ENCODE data around the gene WIZ. TPM values are rescaled to one million over a fixed set of nuclear protein-coding genes. Genes with fewer than 3 reads are reported as not detected.

WIZ gene
- total RNA-seq, 2 experiments from 2014 or later, result 19.3 to 21.0 TPM

DNA sequence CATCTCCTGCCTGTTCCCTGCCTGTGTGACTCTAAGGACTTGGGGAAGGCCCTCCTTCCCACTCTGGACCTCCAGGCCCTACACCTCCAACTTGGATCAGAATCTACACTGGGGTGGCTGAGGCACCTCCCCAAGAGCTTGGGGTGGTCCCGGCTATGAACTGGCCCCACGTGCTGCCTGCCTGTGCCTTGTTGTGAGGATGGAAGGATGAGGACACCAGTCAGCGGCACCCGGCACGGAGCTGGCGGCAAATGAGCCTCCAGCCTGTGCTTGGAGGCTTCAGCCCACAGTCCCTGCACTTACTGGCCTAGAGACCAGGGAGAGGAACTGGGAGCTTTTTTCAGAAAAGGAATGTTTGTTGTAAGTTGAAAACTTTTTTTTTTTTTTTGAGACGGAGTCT, 78.6 kb downstream of the WIZ start:
- POLR2A ChIA-PET, result interaction anchor here (2.0 kb wide), 1 partner anchor 10 kb away, joined by 5 read pairs; no protein-coding TSS in a partner anchor
- H3K27ac Mint-ChIP-seq, result no peak overlapping the region
- H3K9me3 Mint-ChIP-seq, result no peaks in the 10 kb centered on the region
- CTCF ChIA-PET, result interaction anchor here (1.0 kb wide), 1 partner anchor 181 kb away, joined by 3 read pairs; no protein-coding TSS in a partner anchor
- intact Hi-C loops (cut with micrococcal nuclease), result no loop called here
- DNase-seq, result no peak
- H3K4me3 Mint-ChIP-seq, result no peak overlapping the region
- H3K36me3 Mint-ChIP-seq (ENCODE audit: low read depth), result peaks cover 27% of the 10 kb centered on the region
- no peaks in the 10 kb centered on the region for H3K27me3 Mint-ChIP-seq
- TF ChIP-seq, protein P1, sequence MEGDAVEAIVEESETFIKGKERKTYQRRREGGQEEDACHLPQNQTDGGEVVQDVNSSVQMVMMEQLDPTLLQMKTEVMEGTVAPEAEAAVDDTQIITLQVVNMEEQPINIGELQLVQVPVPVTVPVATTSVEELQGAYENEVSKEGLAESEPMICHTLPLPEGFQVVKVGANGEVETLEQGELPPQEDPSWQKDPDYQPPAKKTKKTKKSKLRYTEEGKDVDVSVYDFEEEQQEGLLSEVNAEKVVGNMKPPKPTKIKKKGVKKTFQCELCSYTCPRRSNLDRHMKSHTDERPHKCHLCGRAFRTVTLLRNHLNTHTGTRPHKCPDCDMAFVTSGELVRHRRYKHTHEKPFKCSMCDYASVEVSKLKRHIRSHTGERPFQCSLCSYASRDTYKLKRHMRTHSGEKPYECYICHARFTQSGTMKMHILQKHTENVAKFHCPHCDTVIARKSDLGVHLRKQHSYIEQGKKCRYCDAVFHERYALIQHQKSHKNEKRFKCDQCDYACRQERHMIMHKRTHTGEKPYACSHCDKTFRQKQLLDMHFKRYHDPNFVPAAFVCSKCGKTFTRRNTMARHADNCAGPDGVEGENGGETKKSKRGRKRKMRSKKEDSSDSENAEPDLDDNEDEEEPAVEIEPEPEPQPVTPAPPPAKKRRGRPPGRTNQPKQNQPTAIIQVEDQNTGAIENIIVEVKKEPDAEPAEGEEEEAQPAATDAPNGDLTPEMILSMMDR (IDR thresholded peaks at IDR 0.05), result no peak
- H3K4me1 Mint-ChIP-seq (ENCODE audit: low read depth), result peaks cover 14% of the 10 kb centered on the region
- no peak for ATAC-seq

Small RNAs within 50 kb of the gene (microRNA-seq; reads per million reads assigned to microRNA genes)
- gene MIR1470 (ENCODE audit: borderline microRNAs expressed, borderline replicate concordance), result not detected

Other genes with a start within 250 kb of the WIZ start
- under 1 TPM in 1 of 2 experiments, not detected in 1; 0.16 TPM for gene NOTCH3, start 249.0 kb downstream of the WIZ start, total RNA-seq
- gene EPHX3, start 217.5 kb downstream of the WIZ start, total RNA-seq, result not detected
- gene BRD4, start 117.4 kb downstream of the WIZ start, total RNA-seq, result 10 to 100 TPM; 94.3 to 99.6 TPM
- gene AKAP8, start 70.2 kb downstream of the WIZ start, total RNA-seq, result 10 to 100 TPM; 47.6 to 48.2 TPM
- gene AKAP8L, start 31.0 kb downstream of the WIZ start, total RNA-seq, result 10 to 100 TPM; 83.1 to 88.8 TPM
- 10 to 100 TPM; 83.9 to 85.8 TPM for gene RASAL3, start 14.6 kb upstream of the WIZ start, total RNA-seq
- under 1 TPM; 0.25 to 0.27 TPM for gene PGLYRP2, start 29.5 kb upstream of the WIZ start, total RNA-seq
- 1 to 10 TPM; 1.5 to 1.7 TPM for gene CYP4F22, start 58.6 kb upstream of the WIZ start, total RNA-seq
- gene CYP4F8, start 165.3 kb upstream of the WIZ start, total RNA-seq, result not detected
- gene CYP4F3, start 190.9 kb upstream of the WIZ start, total RNA-seq, result under 1 TPM; 0.16 TPM
- gene CYP4F12, start 223.1 kb upstream of the WIZ start, total RNA-seq, result not detected